PFSK-1 (cell line): ENCODE measurements around the gene CEP152.

Experiments used
- SIN3A ChIP-seq: IDR thresholded peaks from 2 replicates; pipeline ENCODE4 v1.6.1; 2012; ENCODE audit warnings: mild to moderate bottlenecking, low read length, moderate library complexity, borderline replicate concordance; ENCODE audit not compliant: insufficient read depth
- TAF1 ChIP-seq: IDR thresholded peaks from 2 replicates; pipeline ENCODE4 v1.6.1; 2012; ENCODE audit warnings: low read length, control low read depth, borderline replicate concordance; ENCODE audit not compliant: insufficient read depth

GRCh38 chr15:48754011-48754410, 56.9 kb downstream of the CEP152 start:
- no peak for TF ChIP-seq TAF1
- TF ChIP-seq SIN3A: no peak
